H1 (cell line): ENCODE data around the gene CDHR5. TPM values are rescaled to one million over a fixed set of nuclear protein-coding genes. Genes with fewer than 3 reads are reported as not detected.

Source experiments
- CTCF ChIA-PET: fragments of 300-600 bp; sonication (Branson Sonifier 250); formaldehyde crosslinking; loops from one replicate; lab custom pipeline; 2021; ENCODE audit not compliant: partially characterized antibody; lab: Charles Lee
- POLR2A ChIA-PET: fragments of 300-600 bp; sonication (Branson Sonifier 250); formaldehyde crosslinking; loops from one replicate; lab custom pipeline; 2021; ENCODE audit warnings: inconsistent platforms; ENCODE audit not compliant: partially characterized antibody; lab: Charles Lee
- DNase-seq, 2 experiments: peaks; one replicate each; pipeline versions ENCODE4 v3.0.0 to v3.0.0-alpha.2; 2010 to 2022; ENCODE audit warnings: low spot score in 2 of 2, low read depth in 1 of 2, mixed read lengths in 1 of 2
- FAIRE-seq: peaks from 2 replicates; lab custom pipeline; 2011; peaks lifted over from hg19 to GRCh38; lab: Jason Lieb, UNC
- H2AFZ ChIP-seq: 2 replicates; pipeline ENCODE4 v1.8.1; 2012; ENCODE audit warnings: low read length, inconsistent platforms
- H2AK5ac ChIP-seq: 2 replicates; pipeline ENCODE4 v1.6.1; 2013; ENCODE audit warnings: low read depth, low read length
- H2BK120ac ChIP-seq: replicated peaks from 2 replicates; pipeline ENCODE3; 2013; ENCODE audit warnings: low read depth, low read length, inconsistent platforms
- H2BK12ac ChIP-seq: 2 replicates; pipeline ENCODE4 v1.6.1; 2013; ENCODE audit warnings: low read depth, low read length
- H2BK15ac ChIP-seq: 2 replicates; pipeline ENCODE4 v1.6.1; 2013; ENCODE audit warnings: low read length
- H2BK20ac ChIP-seq: 2 replicates; pipeline ENCODE4 v1.6.1; 2013; ENCODE audit warnings: low read length
- H2BK5ac ChIP-seq: 2 replicates; pipeline ENCODE4 v1.6.1; 2013; ENCODE audit warnings: low read depth, low read length
- H3K14ac ChIP-seq: 2 replicates; pipeline ENCODE4 v1.6.1; 2013; ENCODE audit warnings: inconsistent platforms; ENCODE audit not compliant: insufficient read length
- H3K18ac ChIP-seq: 2 replicates; pipeline ENCODE4 v1.6.1; 2013; ENCODE audit warnings: low read length; ENCODE audit errors: extremely low read depth
- H3K23ac ChIP-seq: 2 replicates; pipeline ENCODE4 v1.6.1; 2013; ENCODE audit warnings: inconsistent platforms; ENCODE audit not compliant: insufficient read length
- H3K23me2 ChIP-seq: 2 replicates; pipeline ENCODE4 v1.6.1; 2013; ENCODE audit warnings: low read depth, low read length
- H3K27ac ChIP-seq: 2 replicates; pipeline ENCODE4 v1.6.1; 2011; ENCODE audit warnings: low read depth, low read length, inconsistent platforms
- H3K27me3 ChIP-seq, 4 experiments: replicated peaks in 1 of 4; 1 replicate in 1 of 4; 2 replicates in 3 of 4; pipeline versions ENCODE4 v1.6.1 to v1.8.1; 2011 to 2013; ENCODE audit warnings: low read length in 3 of 4, mild to moderate bottlenecking in 3 of 4, inconsistent platforms in 2 of 4, mixed read lengths in 2 of 4, moderate library complexity in 1 of 4; ENCODE audit not compliant: control insufficient read depth in 3 of 4, insufficient read depth in 3 of 4; ENCODE audit errors: extremely low read depth in 1 of 4
- H3K36me3 ChIP-seq, 4 experiments: 2 replicates each; pipeline versions ENCODE4 v1.6.1 to v1.8.1; 2011 to 2013; ENCODE audit warnings: mild to moderate bottlenecking in 4 of 4, low read length in 3 of 4, moderate library complexity in 2 of 4, control low read depth in 1 of 4, inconsistent platforms in 1 of 4; ENCODE audit not compliant: insufficient read depth in 4 of 4, control insufficient read depth in 2 of 4
- H3K4ac ChIP-seq: replicated peaks from 2 replicates; pipeline ENCODE3; 2013; ENCODE audit warnings: low read length, low read depth, mixed read lengths, inconsistent platforms; ENCODE audit not compliant: insufficient read length
- H3K4me1 ChIP-seq, 4 experiments: replicated peaks in 1 of 4; 1 replicate in 1 of 4; 2 replicates in 3 of 4; pipeline versions ENCODE4 v1.6.1 to v1.8.1; 2011 to 2013; ENCODE audit warnings: low read length in 3 of 4, inconsistent platforms in 2 of 4, mixed read lengths in 1 of 4; ENCODE audit not compliant: insufficient read depth in 4 of 4, control insufficient read depth in 3 of 4
- H3K4me2 ChIP-seq, 2 experiments: 2 replicates each; pipeline versions ENCODE4 v1.6.1 to v1.8.1; 2011 to 2013; ENCODE audit warnings: low read depth in 2 of 2, low read length in 2 of 2, control low read depth in 1 of 2, inconsistent platforms in 1 of 2, mild to moderate bottlenecking in 1 of 2; ENCODE audit not compliant: insufficient read depth in 1 of 2
- H3K4me3 ChIP-seq, 4 experiments: fragments of 200-600, 300-600 bp in 1 of 4; sonication (generic), shearing (Covaris generic), sonication (Bioruptor Twin) in 1 of 4; 2 replicates each; pipeline versions ENCODE4 v1.5.1 to v1.8.1; 2011 to 2016; ENCODE audit warnings: low read length in 4 of 4, low read depth in 3 of 4, control low read depth in 2 of 4, inconsistent platforms in 2 of 4, mild to moderate bottlenecking in 2 of 4, mixed read lengths in 1 of 4, moderate library complexity in 1 of 4; ENCODE audit not compliant: insufficient read depth in 2 of 4; ENCODE audit errors: extremely low read depth in 1 of 4
- H3K56ac ChIP-seq: replicated peaks from 2 replicates; pipeline ENCODE3; 2013; ENCODE audit warnings: low read depth, mild to moderate bottlenecking, mixed read lengths, low read length, inconsistent platforms; ENCODE audit not compliant: insufficient read length
- H3K79me1 ChIP-seq: 2 replicates; pipeline ENCODE4 v1.6.1; 2013; ENCODE audit warnings: low read depth, low read length, control low read depth
- H3K79me2 ChIP-seq, 2 experiments: 2 replicates each; pipeline versions ENCODE4 v1.6.1 to v1.8.1; 2012 to 2013; ENCODE audit warnings: low read length in 2 of 2, mild to moderate bottlenecking in 2 of 2, inconsistent platforms in 1 of 2; ENCODE audit not compliant: insufficient read depth in 2 of 2, control insufficient read depth in 1 of 2
- H3K9ac ChIP-seq, 4 experiments: replicated peaks in 1 of 4; 1 replicate in 1 of 4; 2 replicates in 3 of 4; pipeline versions ENCODE4 v1.6.1 to v1.8.1; 2011 to 2013; ENCODE audit warnings: low read depth in 3 of 4, low read length in 3 of 4, control low read depth in 2 of 4, mild to moderate bottlenecking in 2 of 4, moderate library complexity in 2 of 4, inconsistent platforms in 1 of 4; ENCODE audit errors: extremely low read depth in 1 of 4
- H3K9me3 ChIP-seq, 2 experiments: 2 replicates each; pipeline versions ENCODE4 v1.6.1 to v1.8.1; 2012 to 2013; ENCODE audit warnings: mild to moderate bottlenecking in 2 of 2, moderate library complexity in 2 of 2, control low read depth in 1 of 2, inconsistent platforms in 1 of 2, low read depth in 1 of 2, low read length in 1 of 2, mixed read lengths in 1 of 2; ENCODE audit not compliant: insufficient read depth in 2 of 2
- H4K20me1 ChIP-seq, 2 experiments: replicated peaks in 1 of 2; 2 replicates each; pipeline versions ENCODE3 to v1.8.1; 2011 to 2013; ENCODE audit warnings: inconsistent platforms in 2 of 2, low read length in 2 of 2, mild to moderate bottlenecking in 1 of 2; ENCODE audit not compliant: insufficient read depth in 2 of 2, control insufficient read depth in 1 of 2
- H4K5ac ChIP-seq: 2 replicates; pipeline ENCODE4 v1.6.1; 2013; ENCODE audit warnings: low read length, low read depth, mixed read lengths, inconsistent platforms; ENCODE audit not compliant: insufficient read length
- H4K8ac ChIP-seq: 2 replicates; pipeline ENCODE4 v1.8.0; 2013; ENCODE audit warnings: mild to moderate bottlenecking, moderate library complexity, low read length, inconsistent platforms; ENCODE audit not compliant: insufficient read depth; ENCODE audit errors: extremely low read depth
- H4K91ac ChIP-seq: replicated peaks from 2 replicates; pipeline ENCODE3; 2013; ENCODE audit warnings: low read length, mixed read lengths, inconsistent platforms; ENCODE audit not compliant: insufficient read length
- ATF3 ChIP-seq: IDR thresholded peaks from 2 replicates; pipeline ENCODE4 v1.6.1; 2011; ENCODE audit warnings: low read depth, mild to moderate bottlenecking, low read length; ENCODE audit not compliant: insufficient read depth
- WGBS, 2 experiments: shearing (Covaris generic) in 1 of 2; methylation state at CpG; one replicate each; pipeline versions ENCODE4 v1.1.6 to v1.1.7; 2013 to 2015; ENCODE audit warnings: low lambda C conversion rate in 2 of 2, mixed read lengths in 2 of 2, inconsistent platforms in 1 of 2, low coverage in 1 of 2, missing lambda C conversion rate in 1 of 2; ENCODE audit not compliant: insufficient replicate concordance in 2 of 2, insufficient coverage in 1 of 2, insufficient read length in 1 of 2; ENCODE audit errors: extremely low coverage in 1 of 2, missing lambda C conversion rate in 1 of 2; 5-methylcytosine and 5-hydroxymethylcytosine counted together
- polyA plus RNA-seq, 7 experiments: library from polyadenylated mRNA; depleted of rRNA in 3 of 7; stranded (reverse) in 5 of 7; unstranded in 2 of 7; fragments of >200 nt in 5 of 7; fragments of 200-250 nt in 2 of 7; gene quantifications; 1 replicate in 5 of 7; 2 replicates in 1 of 7; 4 replicates in 1 of 7; pipeline versions ENCODE4 v1.2.1 to v1.2.3, GENCODE V29; 2011 to 2013; ENCODE audit warnings: missing spikeins in 2 of 7, mixed read lengths in 2 of 7
- total RNA-seq: library from RNA; stranded (reverse); fragmentation: NEBNext Ultra II Directional; extraction: Animal tissue kit (Norgen Biotek cat#: 25700); gene quantifications from 2 replicates; pipeline ENCODE4 v1.2.1, GENCODE V29; 2021

Gene CDHR5
- total and polyA plus RNA-seq, 2 of the 8 experiments (the other 6 are each of a cell fraction or from before 2014, with no cell fraction given): not detected

GRCh38 chr11:659532-660085 is 34.9 kb upstream of the CDHR5 start:
- H3K14ac ChIP-seq: no peak overlapping the region
- no peaks in the 10 kb centered on the region for H3K4me1 ChIP-seq
- no peak overlapping the region for H3K4me3 ChIP-seq
- ChIA-PET CTCF (interaction anchor here (0.7 to 3.6 kb wide), 3 partner anchors 21 to 116 kb away, joined by 3 to 16 read pairs (median 4); no protein-coding TSS in a partner anchor), POLR2A (interaction anchor here (0.8 to 1.9 kb wide), 3 partner anchors 10 to 20 kb away, joined by 3 to 4 read pairs (median 3); no protein-coding TSS in a partner anchor)
- H2BK15ac ChIP-seq: no peak overlapping the region
- no peak overlapping the region for H2AK5ac ChIP-seq
- no peak overlapping the region for H2BK12ac ChIP-seq
- no peak overlapping the region for H3K18ac ChIP-seq
- no peak overlapping the region for H3K9ac ChIP-seq
- no peak overlapping the region for H2AFZ ChIP-seq
- H3K9me3 ChIP-seq: no peaks in the 10 kb centered on the region
- no peak overlapping the region for H4K91ac ChIP-seq
- H2BK20ac ChIP-seq: no peak overlapping the region
- H3K36me3 ChIP-seq: peaks cover 2 to 12% (median 2%) of the 10 kb centered on the region in 4 experiments; a peak in 4 of 8 replicates
- no peaks in the 10 kb centered on the region for H3K23me2 ChIP-seq
- H4K8ac ChIP-seq: no peak overlapping the region
- H3K4ac ChIP-seq: no peak overlapping the region
- H3K56ac ChIP-seq: no peak overlapping the region
- H2BK5ac ChIP-seq: no peak overlapping the region
- no peaks in the 10 kb centered on the region for H3K79me2 ChIP-seq
- H3K79me1 ChIP-seq: no peaks in the 10 kb centered on the region; the same call in 1 of the 2 replicates
- DNase-seq: no peak
- no peak overlapping the region for H3K4me2 ChIP-seq
- H3K27me3 ChIP-seq: no peaks in the 10 kb centered on the region
- 91% methylated on average over 16 of the region's 16 CpGs; no CpG with 5 or more reads in 1 of the 2 experiments for whole genome bisulfite sequencing, 2 experiments
- peaks cover 5 to 8% of the 10 kb centered on the region in 2 experiments for H4K20me1 ChIP-seq
- H2BK120ac ChIP-seq: no peak overlapping the region
- no peak overlapping the region for H3K27ac ChIP-seq
- no peak for FAIRE-seq
- no peak overlapping the region for H4K5ac ChIP-seq
- H3K23ac ChIP-seq: no peak overlapping the region
- no peak for TF ChIP-seq ATF3
